Stimulated activated CD4-positive, alpha-beta T cell treated with anti-CD3 and anti-CD28 coated beads, Interleukin-1b, Interleukin-23, amount 100 ng/mL, for 1 hour (primary cell): ENCODE data around the gene LCN10.
"Not testable (repeated sequence)": the region's sequence is repeated elsewhere in the genome, so short reads cannot be mapped to it uniquely, and the experiment has no call there.

Experiments used
- DNase-seq, 2 donors: peaks; one replicate each; pipeline ENCODE4 v3.0.0-alpha.2; 2020; ENCODE audit warnings: low read depth in 2 of 2

Gene LCN10

DNA sequence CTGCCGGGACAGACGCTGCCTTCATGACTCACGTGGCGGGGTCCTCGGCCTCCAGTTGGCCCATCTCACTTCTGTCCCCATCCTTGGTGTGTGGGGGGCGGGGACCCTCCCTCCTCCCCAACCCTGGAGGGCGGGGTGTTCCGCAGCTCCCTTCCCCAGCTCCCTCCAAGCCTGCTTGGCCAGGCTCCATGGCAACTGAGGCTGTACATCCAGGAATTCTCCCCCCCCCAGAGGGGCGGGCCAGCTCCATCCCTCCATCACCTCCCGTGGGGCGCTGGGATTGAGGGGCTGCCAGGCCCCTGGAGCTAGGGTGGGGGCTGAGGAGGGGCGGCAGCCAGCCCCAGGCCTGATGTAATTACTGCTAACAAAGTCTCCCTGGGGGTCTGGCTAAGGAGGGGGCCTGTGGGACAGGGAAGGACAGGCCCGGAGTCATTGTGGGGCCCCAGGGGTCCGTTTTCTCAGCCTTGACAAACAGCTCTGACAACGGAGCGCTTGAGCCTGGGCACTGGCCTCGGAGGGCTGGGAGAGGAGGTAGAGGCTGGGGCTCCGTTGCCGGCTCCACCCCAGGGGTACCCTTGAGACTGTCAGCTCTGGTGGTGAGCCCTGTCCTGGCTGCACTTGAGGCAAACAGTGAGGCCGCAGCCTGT, 22.4 kb downstream of the LCN10 start:
- DNase-seq: no peak

DNA sequence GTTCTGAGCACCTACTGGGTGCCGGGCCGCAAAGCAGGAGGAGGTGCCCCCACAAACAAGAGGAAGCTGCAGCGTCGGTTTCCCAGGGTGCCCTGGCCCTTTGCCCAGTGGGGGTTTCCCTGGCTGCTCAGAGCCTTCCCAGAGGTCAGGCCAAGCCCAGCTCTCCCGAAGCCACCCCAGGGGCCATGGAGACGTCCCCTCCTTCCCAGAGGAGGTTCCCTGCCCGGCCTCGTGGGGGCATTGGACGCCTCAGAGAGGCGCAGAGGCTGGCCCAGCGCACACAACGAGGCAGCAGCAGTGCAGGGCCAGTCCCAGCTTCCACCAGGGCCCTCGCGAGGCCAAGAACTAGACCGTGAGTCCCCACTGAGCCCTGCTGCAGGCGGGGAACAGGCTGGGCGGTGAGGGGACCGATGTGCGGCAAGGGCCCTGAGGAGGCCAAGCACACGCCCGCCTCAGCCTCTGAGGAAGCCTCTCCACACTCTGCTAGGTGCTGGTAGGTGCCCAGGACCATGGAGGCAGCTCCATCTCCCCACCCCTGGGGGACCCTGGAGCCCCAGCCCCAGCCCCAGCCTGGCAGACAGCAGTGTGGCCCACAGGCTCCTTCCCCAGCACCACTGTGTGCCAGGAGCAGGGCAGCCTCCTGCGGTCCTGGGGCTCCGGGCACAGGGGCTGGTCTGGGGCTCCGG, 23.4 kb downstream of the LCN10 start:
- DNase-seq: no peak

DNA sequence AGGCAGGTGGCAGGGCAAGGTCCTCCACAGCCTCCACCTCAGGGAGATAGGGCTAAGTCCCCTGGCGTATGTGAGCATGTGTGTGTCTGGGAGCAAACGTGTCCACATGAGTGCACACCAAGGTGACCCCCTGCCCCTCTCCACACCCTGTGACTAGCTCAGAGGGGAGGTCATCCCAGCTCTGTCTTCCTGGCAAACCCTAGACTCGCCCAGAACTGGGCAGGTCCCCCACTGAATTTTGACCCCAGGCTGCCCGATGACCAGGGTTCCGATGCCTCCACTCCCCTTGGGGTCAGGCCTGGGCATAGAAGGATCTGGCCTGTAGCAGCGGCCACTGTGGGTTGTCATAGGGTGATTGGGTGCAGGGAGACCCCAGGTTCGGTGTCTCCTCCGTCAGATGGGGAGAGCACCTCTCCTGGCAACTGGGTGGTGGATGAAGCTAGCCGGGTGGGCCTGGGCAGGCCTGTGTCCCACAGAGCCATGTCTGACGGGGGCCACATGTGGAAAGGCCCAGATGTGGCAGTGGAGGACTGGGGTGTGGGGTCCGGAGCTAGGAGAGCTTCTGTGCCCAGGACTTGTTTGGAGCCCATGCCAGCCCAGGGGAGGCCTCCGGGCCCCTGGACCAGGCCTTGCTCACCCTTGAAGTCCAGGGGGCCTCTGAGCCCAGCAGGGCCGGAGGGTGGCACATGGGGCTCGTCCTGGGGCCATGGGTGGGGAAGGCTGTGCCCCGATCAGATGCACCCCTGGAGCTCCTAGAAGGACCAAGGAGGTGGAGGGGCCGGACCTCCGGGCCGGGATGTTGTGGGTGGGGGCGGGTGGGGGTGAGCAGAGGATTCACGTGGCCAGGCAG, 24.2 kb downstream of the LCN10 start:
- no peak for DNase-seq

DNA sequence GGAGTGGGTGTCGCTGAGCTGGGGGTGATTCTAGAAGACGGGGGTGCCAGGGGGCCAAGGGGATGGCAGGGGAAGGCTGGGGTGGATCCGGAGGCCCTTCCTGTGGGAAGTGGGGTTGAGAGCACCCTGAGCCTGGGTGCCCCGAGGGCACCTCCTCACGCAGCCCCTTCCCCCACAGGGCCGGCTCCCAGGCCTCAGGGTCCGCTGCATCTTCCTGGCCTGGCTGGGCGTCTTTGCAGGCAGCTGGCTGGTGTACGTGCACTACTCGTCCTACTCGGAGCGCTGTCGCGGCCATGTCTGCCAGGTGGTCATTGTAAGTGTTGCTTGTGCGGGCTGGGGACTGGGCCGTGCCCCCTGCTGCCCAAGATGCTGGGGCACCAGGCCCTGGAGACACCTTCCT, 25.3 kb downstream of the LCN10 start:
- DNase-seq: no peak

DNA sequence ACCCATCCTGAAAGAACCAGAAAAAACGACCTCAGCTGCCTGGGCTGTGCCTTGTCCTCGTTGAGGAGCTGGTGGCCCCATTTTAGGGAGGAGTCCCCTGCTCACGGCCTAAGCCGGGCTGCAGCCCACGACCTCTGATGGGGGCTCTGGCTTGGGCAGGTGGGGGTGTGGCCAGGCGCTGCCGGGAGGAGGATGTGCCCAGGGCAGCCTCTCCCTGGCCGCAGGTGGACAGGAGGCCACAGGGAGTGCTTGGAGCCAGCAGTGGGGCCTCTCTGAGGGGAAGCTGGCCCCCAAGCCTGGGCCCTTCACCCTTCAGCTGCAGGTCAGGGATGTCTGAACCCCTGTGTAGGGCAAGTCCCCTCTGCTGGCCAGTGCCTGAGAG, 27.9 kb downstream of the LCN10 start:
- DNase-seq: no peak

DNA sequence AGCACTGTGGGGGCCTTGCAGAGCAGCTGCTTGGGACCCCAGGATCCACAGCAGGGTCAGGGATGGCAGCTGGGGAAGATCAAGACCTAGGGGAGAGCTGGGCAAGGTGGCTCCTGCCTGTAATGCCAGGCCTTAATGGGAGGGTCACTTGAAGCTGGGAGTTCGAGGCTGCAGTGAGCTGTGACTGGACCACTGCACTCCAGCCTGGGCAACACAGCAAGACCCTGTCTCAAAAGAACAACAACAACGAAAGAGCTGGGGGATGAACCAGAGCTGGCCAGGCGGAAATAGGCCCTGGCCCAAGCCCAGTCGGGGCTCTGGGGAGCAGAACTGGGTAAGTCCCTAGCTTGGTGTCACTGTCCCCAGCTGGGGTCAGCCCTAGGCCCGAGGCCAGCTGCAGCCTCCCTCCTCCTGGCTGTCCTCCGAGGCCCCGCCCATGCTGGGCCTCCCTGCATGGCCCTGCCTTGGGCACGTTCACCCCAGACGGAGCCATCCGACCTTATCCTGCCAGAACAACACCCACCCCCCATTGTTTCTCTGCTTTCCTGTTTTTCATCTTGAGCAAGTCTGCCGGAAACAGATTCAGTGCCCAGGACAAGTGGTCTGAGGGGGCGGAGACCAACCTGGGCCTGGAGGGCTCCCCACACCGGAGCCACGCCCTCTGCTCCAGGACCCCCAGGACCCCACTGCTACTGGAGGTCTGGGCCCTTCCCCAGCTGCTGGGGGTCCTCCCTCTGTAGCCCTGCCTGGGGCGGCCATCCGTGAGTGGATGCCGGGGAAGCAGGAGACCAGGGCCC, 28.4 kb downstream of the LCN10 start:
- DNase-seq: no peak

DNA sequence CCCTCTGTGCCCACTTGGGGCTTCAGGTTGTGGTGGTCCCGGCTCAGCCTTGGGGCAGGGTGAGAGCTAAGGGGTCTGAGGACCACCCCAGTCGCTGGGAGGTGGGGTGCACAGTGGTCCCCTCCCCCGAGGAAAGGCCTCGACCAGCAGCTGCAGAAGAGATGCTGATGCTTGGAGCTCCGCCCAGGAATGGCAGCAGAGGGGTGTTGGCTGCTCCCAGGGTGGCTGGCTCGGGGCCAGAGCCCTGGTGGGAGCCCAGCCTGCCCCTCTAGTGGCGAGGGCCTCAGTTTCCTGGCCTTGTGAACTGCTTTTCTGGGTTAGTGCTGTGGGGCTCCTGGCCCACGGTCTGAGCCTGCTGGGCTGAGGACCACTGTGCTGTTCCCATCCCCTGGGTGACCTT, 29.2 kb downstream of the LCN10 start:
- no peak for DNase-seq

DNA sequence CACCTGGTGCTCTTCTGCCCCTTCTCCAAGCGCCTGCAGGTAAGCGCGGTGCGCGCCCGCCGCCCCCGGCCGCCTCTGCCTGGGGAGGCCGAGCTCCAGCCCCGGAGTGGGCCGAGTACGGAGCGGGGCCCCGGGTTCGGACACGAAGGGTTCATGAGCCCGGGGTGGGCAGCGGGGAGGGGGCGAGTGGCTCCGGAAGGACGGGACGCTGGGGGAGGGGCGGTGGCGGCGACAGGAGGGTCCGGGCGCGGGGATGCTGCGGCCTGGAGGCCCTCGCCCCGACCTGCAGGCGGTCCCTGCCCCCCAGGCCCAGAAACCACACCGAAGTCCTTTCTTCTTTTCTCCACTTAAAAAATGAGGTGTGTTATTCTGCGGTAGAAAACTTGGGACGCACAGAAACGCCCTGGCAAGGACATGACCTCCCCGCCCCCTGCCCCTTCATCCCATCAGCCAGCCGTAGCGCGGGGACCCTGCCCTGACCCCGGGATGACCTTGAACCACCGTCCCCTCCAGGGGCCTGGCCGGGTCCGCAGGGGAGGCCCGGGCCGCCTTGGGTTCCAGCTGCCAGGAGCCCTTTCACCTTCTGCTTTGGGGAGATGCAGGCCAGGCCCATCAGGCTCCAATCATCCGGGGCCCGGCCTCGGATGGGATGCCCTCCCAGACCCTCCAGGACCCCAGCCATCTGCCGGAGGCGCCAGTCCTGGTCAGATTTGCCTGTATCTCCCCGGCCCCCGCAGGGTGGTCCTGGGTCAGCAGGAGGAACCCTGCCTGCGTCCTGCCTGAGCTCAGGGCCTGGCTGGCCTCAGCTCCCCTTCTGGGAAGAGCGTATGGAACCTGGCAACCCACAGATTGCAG, 29.8 kb downstream of the LCN10 start:
- no peak for DNase-seq

DNA sequence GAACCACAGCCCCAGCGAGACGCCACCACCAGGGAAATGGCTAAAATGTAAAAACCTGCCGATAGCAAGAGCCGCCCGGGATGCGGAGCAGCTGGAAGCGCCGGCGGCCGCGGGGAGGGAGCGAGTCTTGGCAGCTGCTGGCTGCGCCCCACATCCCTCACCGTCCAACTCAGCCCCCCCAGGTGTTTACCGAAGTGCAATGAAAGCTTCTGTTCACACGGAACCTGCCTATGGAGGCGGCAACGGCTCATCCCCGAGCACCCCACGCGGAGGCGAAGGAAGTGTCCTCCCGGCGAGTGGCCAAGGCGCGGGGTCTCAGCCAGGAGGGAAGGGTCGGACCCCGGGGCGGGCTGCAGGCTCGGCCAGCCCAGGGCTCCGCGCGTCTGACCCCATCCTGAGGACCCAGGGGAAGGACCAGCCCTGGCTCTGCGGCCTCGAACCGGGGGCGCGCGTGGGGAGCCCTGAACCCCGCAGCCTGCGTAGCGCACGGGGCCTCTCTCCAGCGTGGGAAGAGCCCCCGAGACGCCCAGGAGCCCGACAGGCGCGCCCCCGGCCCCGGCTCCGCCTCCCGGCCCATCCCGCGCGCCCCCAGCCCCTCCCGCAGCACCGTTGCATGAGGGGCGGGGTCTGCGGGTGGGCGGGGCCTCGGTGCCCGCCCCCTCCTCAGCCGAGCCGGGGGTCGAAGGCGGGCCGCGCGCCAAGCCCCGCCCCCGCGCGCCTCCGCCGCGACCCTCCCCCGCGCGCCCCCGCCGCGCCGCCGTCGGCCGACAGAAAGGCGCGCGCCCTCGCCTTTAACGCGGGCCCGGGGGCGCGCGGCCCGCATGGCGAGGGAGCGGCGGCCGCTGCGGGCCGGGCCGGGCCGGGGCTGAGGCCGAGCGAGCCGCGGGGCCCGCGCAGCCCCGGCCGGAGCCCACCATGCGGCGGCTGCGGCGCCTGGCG, 30.7 kb downstream of the LCN10 start, which contains the start of gene DIPK1B:
DIPK1B (plus strand) TSS at position 822 of the 939 bp plus-strand sequence; CDS start at position 916, 94 bp downstream.
- DNase-seq: no peak

DNA sequence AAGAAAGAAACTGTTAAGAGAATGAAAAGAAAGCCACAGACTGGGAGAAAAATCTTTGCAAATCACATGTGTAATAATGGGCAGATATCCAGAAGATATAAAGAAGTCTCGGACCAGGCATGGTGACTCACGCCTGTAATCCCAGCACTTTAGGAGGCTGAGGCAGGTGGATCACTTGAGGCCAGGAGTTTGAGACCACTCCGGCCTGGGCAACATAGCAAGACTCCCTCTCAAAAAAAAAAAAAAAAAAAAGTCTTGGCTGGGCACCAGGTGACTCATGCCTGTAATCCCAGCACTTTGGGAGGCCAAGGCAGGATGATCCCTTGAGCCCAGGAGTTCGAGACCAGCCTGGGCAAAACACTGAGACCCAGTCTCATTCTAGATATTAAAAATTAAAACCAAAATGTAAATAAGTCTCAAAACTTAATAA, 31.5 kb downstream of the LCN10 start:
- not testable (repeated sequence) for DNase-seq

DNA sequence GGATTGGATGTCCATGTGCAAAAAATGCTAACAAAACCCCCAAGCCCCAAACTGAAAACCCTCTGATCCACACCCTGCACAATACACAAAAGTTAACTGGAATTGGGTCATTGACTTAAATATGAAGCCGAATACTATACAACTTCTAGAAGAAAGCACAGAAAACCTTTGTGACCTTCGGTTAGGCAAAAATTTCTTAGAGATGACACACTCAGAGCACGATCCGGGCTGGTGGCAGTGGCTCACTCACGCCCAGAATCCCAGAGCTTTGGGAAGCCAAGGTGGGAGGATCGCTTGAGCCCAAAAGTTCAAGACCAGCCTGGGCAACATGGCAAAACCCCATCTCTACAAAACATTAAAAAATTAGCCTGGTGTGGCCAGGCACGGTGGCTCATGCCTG, 32.2 kb downstream of the LCN10 start:
- no peak for DNase-seq

DNA sequence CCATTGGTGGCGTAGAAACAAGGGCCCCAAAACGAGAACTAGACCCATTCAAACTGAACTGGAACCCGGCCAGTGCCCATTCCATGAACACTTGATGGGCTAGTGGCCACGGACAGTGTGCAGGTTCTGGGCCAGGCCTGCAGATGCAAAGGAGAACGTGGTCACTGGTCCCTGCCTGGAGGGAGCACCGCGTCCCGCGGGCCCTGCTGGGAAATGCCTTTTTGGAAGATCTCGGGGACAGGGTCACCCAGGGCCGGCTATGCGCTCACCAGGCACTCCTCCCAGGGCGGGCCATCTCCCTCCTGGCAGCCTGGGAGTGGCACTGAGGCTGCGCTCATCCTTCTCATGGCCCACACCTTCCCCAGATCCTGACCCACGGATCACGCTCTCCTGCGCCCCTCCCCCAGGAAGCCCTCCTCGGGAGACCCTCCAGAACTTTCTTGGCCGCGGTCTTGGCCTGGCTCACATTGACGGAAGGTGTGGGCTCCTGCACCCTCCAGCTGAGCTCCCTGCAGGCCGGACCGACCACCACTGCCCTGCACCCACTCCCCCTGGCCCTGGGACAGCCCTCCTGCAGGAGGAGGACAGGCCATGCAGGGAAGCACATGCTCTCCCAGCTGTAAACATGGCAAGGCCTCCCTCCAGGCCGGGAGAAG, 33.2 kb downstream of the LCN10 start:
- no peak for DNase-seq

DNA sequence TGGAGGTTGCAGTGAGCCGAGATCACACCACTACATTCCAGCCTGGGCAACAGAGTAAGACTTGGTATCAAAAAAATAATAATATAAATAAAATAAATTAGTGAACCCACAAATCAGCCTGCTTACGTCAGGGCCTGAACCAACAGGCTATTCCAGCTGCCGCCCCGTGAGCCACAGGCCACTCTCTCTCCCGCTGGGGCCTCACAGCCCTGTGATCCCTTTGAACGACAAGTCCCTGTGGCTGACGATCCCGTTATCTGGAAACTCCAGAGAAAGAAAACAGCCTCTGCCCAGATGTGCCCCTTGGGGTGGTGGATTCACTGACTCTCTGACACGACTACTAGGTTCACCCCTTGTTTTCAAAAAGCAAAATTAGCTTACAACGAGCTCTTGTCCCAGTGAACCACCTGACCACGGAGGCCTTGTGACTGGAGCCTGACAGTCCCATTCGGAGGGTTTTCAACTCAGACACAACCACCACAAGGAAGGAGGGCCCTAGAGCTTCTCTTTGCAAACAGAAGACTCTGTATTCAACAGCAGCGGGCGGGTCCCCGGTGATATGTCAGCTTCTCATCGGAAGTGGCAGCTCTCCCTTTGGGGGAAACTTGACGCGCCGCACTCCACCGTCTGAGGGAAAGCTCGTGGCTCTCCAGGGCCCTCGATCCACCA, 34.8 kb downstream of the LCN10 start:
- DNase-seq: no peak

DNA sequence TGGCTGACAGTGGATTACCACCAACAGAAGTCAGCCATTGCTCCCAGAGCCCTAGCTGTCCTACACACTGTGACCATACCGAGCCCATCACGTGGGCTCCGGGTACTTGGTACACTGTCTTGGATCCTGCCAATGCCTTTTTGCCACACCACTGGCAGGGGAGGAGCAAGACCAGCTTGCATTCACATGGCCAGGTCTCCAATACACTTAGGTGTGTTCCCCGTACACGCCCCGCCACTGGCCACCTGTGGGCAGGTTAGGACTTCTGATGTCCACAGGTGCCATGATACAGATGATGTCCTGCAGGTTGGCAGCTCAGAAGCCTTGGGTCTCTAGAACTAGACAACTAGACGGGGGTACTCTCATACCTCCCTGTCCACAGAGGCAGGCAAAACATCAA, 35.7 kb downstream of the LCN10 start:
- no peak for DNase-seq

DNA sequence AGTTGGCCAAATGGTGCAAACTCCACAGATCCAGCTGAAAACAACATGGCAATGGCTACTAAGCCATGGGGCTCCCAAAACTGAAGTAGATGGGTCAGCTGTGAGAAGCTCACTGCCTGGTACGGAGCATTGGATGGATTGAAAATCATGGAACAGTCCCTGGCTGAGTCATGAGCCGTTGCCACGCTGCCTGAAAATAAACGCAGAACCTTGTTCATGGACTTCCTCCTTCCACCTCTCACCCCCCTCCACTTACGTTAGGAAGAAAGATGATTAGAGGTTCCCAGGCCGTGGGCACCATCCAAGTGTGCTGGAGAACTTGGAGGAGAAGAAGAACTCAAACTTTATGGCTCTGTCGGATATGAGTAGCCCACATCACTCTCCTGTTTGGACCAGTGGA, 37.2 kb downstream of the LCN10 start:
- DNase-seq: no peak

DNA sequence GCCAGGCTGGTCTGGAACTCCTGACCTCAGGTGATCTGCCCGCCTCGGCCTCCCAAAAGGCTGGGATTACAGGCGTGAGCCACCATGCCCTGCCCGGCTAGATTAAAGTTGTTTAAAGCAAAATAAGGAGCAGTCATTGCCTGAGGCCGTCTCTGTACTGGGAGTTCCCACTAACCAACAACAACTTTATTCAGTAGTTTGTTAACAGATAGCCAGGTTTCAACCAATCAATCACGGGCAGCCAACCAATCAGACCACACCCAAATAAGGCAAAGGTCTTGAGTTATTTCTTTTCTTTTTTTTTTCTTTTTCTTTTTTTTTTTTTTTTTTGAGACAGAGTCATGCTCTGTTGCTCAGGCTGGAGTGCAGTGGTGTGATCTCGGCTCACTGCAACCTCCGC, 38.0 kb downstream of the LCN10 start:
- DNase-seq: not testable (repeated sequence)

DNA sequence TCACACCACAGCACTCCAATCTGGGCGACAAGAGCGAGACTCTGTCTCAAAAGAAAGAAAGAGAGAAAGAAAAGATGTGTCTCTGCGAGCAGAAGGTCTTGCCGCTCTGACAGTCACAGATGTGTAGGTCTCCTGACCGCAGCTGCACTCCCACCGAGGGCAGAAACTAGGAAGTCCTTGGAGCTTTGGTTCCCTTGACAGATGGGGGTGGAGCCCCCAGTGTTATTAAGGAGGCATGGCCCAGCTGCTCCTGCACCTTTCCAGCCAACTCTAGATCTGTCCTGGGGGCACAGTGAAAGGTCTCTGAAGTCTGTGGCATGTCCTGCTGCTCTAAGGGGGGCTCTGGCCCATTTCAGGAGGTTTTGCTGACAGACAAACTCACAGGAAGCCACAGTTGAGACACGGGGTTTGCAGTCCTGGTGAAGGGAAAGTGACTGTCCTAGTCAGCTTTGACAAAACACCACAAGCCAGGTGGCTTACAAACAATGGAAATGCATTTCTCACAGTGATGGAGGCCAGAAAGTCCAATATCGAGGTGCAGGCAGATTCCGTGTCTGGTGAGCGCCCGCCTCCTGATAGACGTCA, 39.4 kb downstream of the LCN10 start:
- no peak for DNase-seq

DNA sequence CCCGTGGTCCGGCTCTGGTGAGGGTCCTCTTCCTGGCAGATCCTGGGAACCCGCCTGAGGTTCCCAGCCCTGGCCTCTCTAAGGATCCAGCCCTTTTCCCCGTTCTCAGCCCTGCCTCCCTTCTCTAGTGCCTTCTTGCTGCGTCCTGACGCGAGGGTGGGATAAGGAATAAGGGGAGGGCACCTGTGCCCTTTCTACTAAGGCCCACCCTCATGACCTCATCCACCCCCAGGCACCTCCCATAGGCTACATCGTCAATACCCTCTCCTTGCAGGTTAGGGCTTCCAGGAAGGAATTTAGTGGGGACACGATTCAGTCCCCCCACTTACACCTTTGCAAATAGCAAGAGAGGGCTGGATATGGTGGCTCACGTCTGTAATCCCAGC, 41.1 kb downstream of the LCN10 start:
- no peak for DNase-seq
